Neural cell (in vitro differentiated cells): ENCODE results near the gene FYB1. TPM values are rescaled to one million over a fixed set of nuclear protein-coding genes. Genes with fewer than 3 reads are reported as not detected.
"Not testable (repeated sequence)": the region's sequence is repeated elsewhere in the genome, so short reads cannot be mapped to it uniquely, and the experiment has no call there.

Experiments
- H2AFZ ChIP-seq: fragments of 200-600, 300-800 bp; sonication (generic), shearing (Covaris generic); 2 replicates; pipeline ENCODE4 v1.6.0; 2014; ENCODE audit warnings: low read depth, mild to moderate bottlenecking, antibody characterized with exemption, low read length, moderate library complexity
- H3F3A ChIP-seq: fragments of 200-600 bp; shearing (Covaris generic); 2 replicates; pipeline ENCODE4 v1.6.1; 2016; ENCODE audit warnings: mild to moderate bottlenecking, moderate library complexity, mixed read lengths, antibody characterized with exemption, low read length; ENCODE audit not compliant: insufficient read depth, poor library complexity, severe bottlenecking
- H3K27ac ChIP-seq: fragments of 200-600, 300-800 bp; sonication (generic), shearing (Covaris generic); 2 replicates; pipeline ENCODE4 v1.5.1; 2014; ENCODE audit warnings: mild to moderate bottlenecking, low read length, moderate library complexity
- H3K27me3 ChIP-seq: fragments of 300-800, 200-600 bp; sonication (generic), shearing (Covaris generic); 2 replicates; pipeline ENCODE4 v1.6.0; 2014; ENCODE audit warnings: mild to moderate bottlenecking, low read depth, low read length, moderate library complexity; ENCODE audit not compliant: insufficient read depth
- H3K36me3 ChIP-seq: fragments of 300-800, 200-600 bp; sonication (generic), shearing (Covaris generic); 2 replicates; pipeline ENCODE4 v1.5.1; 2014; ENCODE audit warnings: mild to moderate bottlenecking, antibody characterized with exemption, low read length, moderate library complexity; ENCODE audit not compliant: insufficient read depth
- H3K4me2 ChIP-seq: fragments of 300-800, 200-600 bp; sonication (generic), shearing (Covaris generic); 2 replicates; pipeline ENCODE4 v1.6.0; 2014; ENCODE audit warnings: mild to moderate bottlenecking, low read length
- H3K4me3 ChIP-seq: fragments of 300-800, 200-600 bp; sonication (generic), shearing (Covaris generic); 2 replicates; pipeline ENCODE4 v1.5.1; 2014; ENCODE audit warnings: mild to moderate bottlenecking, low read length, moderate library complexity
- H3K79me2 ChIP-seq: fragments of 200-600 bp; shearing (Covaris generic); replicated peaks from 2 replicates; pipeline ENCODE4 v1.6.0; 2014; ENCODE audit warnings: mild to moderate bottlenecking, low read length, moderate library complexity; ENCODE audit not compliant: insufficient read depth
- H3K9ac ChIP-seq: fragments of 300-800, 200-600 bp; sonication (generic), shearing (Covaris generic); 2 replicates; pipeline ENCODE4 v1.6.1; 2016; ENCODE audit warnings: mild to moderate bottlenecking, low read length, mixed read lengths
- H3K9me2 ChIP-seq: fragments of 200-600 bp; shearing (Covaris generic); 2 replicates; pipeline ENCODE4 v1.6.1; 2016; ENCODE audit warnings: mild to moderate bottlenecking, low read length, mixed read lengths; ENCODE audit not compliant: insufficient read depth
- H3K9me3 ChIP-seq: fragments of 200-600, 300-800 bp; sonication (generic), shearing (Covaris generic); 2 replicates; pipeline ENCODE4 v1.6.1; 2016; ENCODE audit warnings: mild to moderate bottlenecking, mixed run types, low read length, moderate library complexity, mixed read lengths
- H4K20me1 ChIP-seq: fragments of 200-600 bp; shearing (Covaris generic); 2 replicates; pipeline ENCODE4 v1.6.1; 2016; ENCODE audit warnings: mild to moderate bottlenecking, mixed run types; ENCODE audit not compliant: insufficient read depth
- EP300 ChIP-seq: fragments of 450-650 bp; conservative IDR thresholded peaks from 2 replicates; pipeline ENCODE4 v1.6.1; 2014; ENCODE audit warnings: antibody characterized with exemption, mild to moderate bottlenecking, moderate library complexity; ENCODE audit not compliant: poor library complexity, severe bottlenecking
- EZH2 ChIP-seq: fragments of 200-600, 300-800 bp; shearing (Covaris generic), sonication (generic); IDR thresholded peaks from 2 replicates; pipeline ENCODE4 v1.6.1; 2014; ENCODE audit warnings: antibody characterized with exemption, low read length, borderline replicate concordance, mild to moderate bottlenecking; ENCODE audit not compliant: insufficient read depth, poor library complexity, severe bottlenecking
- MXI1 ChIP-seq: fragments of 450-650 bp; conservative IDR thresholded peaks from 2 replicates; pipeline ENCODE4 v1.6.1; 2014; ENCODE audit warnings: antibody characterized with exemption, mild to moderate bottlenecking; ENCODE audit not compliant: poor library complexity, severe bottlenecking
- POLR2AphosphoS5 ChIP-seq: IDR thresholded peaks from 2 replicates; pipeline ENCODE4 v1.6.1; 2012
- RAD21 ChIP-seq: fragments of 450-650 bp; conservative IDR thresholded peaks from 2 replicates; pipeline ENCODE4 v1.6.1; 2014; ENCODE audit warnings: antibody characterized with exemption, mild to moderate bottlenecking, moderate library complexity
- SMC3 ChIP-seq: fragments of 450-650 bp; conservative IDR thresholded peaks from 2 replicates; pipeline ENCODE4 v1.6.1; 2014; ENCODE audit warnings: antibody characterized with exemption, mild to moderate bottlenecking, moderate library complexity; ENCODE audit not compliant: poor library complexity
- TAF1 ChIP-seq: IDR thresholded peaks from 2 replicates; pipeline ENCODE4 v1.6.1; 2012; ENCODE audit warnings: low read depth
- polyA plus RNA-seq: library from polyadenylated mRNA; depleted of rRNA; stranded (reverse); fragments of >200 nt; gene quantifications from 2 replicates; pipeline ENCODE4 v1.2.3, GENCODE V29; 2014
- TF ChIP-seq, protein P1 (sequence below): IDR thresholded peaks from 2 replicates; pipeline ENCODE4 v1.6.1; 2012; ENCODE audit warnings: borderline replicate concordance
- TF ChIP-seq, protein P2 (sequence below): fragments of 450-650 bp; IDR thresholded peaks from 2 replicates; pipeline ENCODE4 v1.5.1; 2014; ENCODE audit warnings: antibody characterized with exemption, mild to moderate bottlenecking, moderate library complexity; ENCODE audit not compliant: poor library complexity, severe bottlenecking

Gene FYB1
- polyA plus RNA-seq, 1 donor from 2014 or later = not detected

GRCh38 chr5:39224196-39224761, 4.9 kb upstream of the FYB1 start:
- Histone ChIP-seq H4K20me1 (no peaks in the 10 kb centered on the region), H3K9me2 (no peaks in the 10 kb centered on the region), H3K4me2 (no peak overlapping the region), H3K36me3 (no peaks in the 10 kb centered on the region), H3F3A (no peaks in the 10 kb centered on the region), H3K4me3 (no peak overlapping the region), H3K27ac (no peak overlapping the region), H3K9ac (no peak overlapping the region), H3K27me3 (no peaks in the 10 kb centered on the region), H3K9me3 (no peaks in the 10 kb centered on the region), H2AFZ (no peak overlapping the region), H3K79me2 (no peaks in the 10 kb centered on the region)
- TF ChIP-seq SMC3 = no peak
- TF ChIP-seq RAD21 = no peak
- TF ChIP-seq POLR2AphosphoS5 = no peak
- TF ChIP-seq EP300 = no peak
- TF ChIP-seq EZH2 = no peak
- TF ChIP-seq, protein P1, sequence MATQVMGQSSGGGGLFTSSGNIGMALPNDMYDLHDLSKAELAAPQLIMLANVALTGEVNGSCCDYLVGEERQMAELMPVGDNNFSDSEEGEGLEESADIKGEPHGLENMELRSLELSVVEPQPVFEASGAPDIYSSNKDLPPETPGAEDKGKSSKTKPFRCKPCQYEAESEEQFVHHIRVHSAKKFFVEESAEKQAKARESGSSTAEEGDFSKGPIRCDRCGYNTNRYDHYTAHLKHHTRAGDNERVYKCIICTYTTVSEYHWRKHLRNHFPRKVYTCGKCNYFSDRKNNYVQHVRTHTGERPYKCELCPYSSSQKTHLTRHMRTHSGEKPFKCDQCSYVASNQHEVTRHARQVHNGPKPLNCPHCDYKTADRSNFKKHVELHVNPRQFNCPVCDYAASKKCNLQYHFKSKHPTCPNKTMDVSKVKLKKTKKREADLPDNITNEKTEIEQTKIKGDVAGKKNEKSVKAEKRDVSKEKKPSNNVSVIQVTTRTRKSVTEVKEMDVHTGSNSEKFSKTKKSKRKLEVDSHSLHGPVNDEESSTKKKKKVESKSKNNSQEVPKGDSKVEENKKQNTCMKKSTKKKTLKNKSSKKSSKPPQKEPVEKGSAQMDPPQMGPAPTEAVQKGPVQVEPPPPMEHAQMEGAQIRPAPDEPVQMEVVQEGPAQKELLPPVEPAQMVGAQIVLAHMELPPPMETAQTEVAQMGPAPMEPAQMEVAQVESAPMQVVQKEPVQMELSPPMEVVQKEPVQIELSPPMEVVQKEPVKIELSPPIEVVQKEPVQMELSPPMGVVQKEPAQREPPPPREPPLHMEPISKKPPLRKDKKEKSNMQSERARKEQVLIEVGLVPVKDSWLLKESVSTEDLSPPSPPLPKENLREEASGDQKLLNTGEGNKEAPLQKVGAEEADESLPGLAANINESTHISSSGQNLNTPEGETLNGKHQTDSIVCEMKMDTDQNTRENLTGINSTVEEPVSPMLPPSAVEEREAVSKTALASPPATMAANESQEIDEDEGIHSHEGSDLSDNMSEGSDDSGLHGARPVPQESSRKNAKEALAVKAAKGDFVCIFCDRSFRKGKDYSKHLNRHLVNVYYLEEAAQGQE = no peak
- TF ChIP-seq TAF1 = no peak
- TF ChIP-seq MXI1 = no peak
- TF ChIP-seq, protein P2, sequence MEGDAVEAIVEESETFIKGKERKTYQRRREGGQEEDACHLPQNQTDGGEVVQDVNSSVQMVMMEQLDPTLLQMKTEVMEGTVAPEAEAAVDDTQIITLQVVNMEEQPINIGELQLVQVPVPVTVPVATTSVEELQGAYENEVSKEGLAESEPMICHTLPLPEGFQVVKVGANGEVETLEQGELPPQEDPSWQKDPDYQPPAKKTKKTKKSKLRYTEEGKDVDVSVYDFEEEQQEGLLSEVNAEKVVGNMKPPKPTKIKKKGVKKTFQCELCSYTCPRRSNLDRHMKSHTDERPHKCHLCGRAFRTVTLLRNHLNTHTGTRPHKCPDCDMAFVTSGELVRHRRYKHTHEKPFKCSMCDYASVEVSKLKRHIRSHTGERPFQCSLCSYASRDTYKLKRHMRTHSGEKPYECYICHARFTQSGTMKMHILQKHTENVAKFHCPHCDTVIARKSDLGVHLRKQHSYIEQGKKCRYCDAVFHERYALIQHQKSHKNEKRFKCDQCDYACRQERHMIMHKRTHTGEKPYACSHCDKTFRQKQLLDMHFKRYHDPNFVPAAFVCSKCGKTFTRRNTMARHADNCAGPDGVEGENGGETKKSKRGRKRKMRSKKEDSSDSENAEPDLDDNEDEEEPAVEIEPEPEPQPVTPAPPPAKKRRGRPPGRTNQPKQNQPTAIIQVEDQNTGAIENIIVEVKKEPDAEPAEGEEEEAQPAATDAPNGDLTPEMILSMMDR = no peak

GRCh38 chr5:39223565-39224156, 4.3 kb upstream of the FYB1 start:
- H3K4me3 ChIP-seq = no peak overlapping the region
- H3K9me2 ChIP-seq = no peaks in the 10 kb centered on the region
- TF ChIP-seq, protein P1 = no peak
- TF ChIP-seq SMC3 (no peak), POLR2AphosphoS5 (no peak), EZH2 (no peak), TAF1 (no peak), MXI1 (no peak), RAD21 (no peak), EP300 (no peak)
- TF ChIP-seq, protein P2 = no peak
- no peaks in the 10 kb centered on the region for H3K27me3 ChIP-seq
- H3K36me3 ChIP-seq = no peaks in the 10 kb centered on the region
- no peaks in the 10 kb centered on the region for H3K9me3 ChIP-seq
- no peak overlapping the region for H3K9ac ChIP-seq
- H3K79me2 ChIP-seq = no peaks in the 10 kb centered on the region
- H3K4me2 ChIP-seq = no peak overlapping the region
- no peak overlapping the region for H3K27ac ChIP-seq
- H3F3A ChIP-seq = no peaks in the 10 kb centered on the region
- no peak overlapping the region for H2AFZ ChIP-seq
- H4K20me1 ChIP-seq = no peaks in the 10 kb centered on the region

DNA sequence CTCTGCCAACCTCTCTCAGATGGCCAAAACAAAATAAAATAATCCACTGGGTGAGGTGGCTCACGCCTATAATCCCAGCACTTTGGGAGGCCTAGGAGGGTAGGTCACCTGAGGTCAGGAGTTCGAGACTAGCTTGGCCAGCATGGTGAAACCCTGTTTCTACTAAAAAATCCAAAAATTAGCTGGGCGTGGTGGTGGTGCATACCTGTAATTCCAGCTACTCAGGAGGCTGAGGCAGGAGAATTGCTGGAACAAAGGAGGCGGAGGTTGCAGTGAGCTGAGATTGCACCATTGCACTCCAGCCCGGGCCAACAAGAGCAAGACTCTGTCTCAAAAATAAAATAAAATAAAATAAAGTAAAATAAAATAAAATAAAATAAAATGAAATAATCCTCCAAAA, 2.3 kb upstream of the FYB1 start:
- not testable (repeated sequence) for H3K4me2 ChIP-seq, H3K9me3 ChIP-seq, H4K20me1 ChIP-seq, H2AFZ ChIP-seq, H3K9ac ChIP-seq, H3K36me3 ChIP-seq, H3K27ac ChIP-seq, H3K4me3 ChIP-seq, H3F3A ChIP-seq, H3K27me3 ChIP-seq, H3K79me2 ChIP-seq, H3K9me2 ChIP-seq
